GM18951 (cell line): Measurements from ENCODE around the gene CCDC71L.

Experiments
- POLR2A ChIP-seq: IDR thresholded peaks from 4 replicates; pipeline ENCODE4 v1.6.1; 2011; ENCODE audit warnings: mild to moderate bottlenecking; ENCODE audit not compliant: insufficient read length, insufficient read depth; ENCODE audit errors: extremely low read depth
- in situ Hi-C: fragments of 300-500 bp; cut with MboI; formaldehyde crosslinking; loops from one replicate; pipeline ENCODE4 v1.12.0; 2022; ENCODE audit warnings: low sequenced_read_pairs, mixed read lengths, inconsistent platforms; ENCODE audit not compliant: unreplicated experiment

CCDC71L gene

DNA sequence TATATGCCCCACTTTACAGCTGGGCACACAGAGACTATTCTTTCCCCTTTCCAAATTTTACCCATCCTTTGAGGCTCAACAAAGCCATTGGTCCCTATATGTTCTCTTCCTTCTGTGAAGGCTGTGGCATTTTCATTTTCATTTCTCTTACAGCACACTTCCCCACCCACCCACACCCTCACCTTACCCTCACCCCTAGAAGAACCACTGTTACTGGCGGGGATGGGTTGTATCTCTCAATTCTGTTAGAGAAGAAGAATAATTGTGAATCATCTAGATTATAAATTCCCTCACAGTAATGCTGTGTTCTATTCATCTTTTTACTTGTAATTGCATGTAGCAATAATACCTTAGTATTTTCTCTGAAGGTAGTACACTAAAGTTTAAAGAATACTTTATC, 10.2 kb upstream of the CCDC71L start:
- in situ Hi-C loops: no loop called here
- no peak for TF ChIP-seq POLR2A

DNA sequence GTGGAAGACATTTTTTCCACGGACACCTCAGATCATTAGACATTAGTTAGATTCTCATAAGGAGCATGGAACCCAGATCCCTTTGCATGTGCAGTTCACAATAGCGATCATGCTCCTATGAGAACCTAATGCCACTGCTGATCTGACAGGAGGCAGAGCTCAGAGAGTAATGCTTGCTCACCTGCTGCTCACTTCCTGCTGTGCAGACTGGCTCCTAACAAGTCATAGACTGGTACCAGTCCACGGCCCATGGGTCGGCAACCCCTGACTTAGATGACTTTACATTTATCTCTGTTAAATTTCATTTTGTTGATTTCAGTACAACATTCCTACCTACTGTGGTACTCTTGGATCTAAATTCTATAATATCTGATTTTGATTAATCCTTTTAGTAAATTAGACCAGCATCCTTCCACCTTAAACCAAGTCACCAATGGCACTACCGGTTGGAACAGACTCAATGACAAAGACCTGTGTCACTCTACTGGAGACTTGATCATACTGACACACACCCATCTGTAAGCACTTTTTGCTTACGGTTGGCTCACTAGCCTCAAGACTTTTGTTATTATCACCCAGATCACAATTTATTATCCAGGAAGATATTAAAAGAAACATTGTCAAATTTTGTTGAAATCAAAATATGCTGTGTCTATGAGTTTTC, 8.0 kb upstream of the CCDC71L start:
- in situ Hi-C loops: no loop called here
- TF ChIP-seq POLR2A: no peak

DNA sequence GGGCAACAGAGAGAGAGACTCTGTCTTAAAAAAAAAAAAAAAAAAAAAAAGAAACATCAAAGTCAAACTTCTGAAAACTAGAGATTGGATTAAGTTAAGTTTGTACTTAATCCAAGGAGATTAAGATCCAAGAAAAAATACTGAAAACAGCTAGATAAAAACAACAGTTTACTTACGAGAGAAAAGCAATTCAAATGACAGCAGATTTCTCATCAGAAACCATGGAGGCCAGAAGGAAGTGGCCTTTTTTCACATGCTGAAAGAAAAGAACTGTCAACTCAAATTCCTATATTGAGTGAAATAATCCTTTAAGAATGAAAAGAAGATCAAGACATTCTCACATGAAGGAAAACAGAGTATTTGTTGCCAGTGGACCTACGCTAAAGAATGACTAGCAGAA, 5.4 kb upstream of the CCDC71L start:
- TF ChIP-seq POLR2A: no peak
- in situ Hi-C loops: no loop called here

DNA sequence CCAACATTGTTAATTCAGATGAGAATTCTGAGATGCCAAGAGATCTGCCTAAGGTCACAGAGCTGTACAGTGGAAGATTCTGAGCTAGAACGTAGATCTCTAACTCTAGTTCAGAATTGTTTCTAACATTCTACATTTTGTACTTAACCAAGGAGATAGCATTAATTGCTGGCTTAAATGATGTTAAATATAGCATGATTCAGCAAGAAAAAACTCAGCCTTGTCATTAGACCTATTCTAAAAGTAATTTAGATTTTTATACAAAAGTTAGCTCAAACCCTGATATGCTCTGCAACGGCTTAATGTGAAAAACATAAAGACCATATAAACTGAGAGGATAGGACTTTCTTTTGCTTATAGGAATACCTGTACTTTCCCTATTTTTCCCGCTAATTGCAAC, 3.4 kb upstream of the CCDC71L start:
- no peak for TF ChIP-seq POLR2A
- in situ Hi-C loops: no loop called here

DNA sequence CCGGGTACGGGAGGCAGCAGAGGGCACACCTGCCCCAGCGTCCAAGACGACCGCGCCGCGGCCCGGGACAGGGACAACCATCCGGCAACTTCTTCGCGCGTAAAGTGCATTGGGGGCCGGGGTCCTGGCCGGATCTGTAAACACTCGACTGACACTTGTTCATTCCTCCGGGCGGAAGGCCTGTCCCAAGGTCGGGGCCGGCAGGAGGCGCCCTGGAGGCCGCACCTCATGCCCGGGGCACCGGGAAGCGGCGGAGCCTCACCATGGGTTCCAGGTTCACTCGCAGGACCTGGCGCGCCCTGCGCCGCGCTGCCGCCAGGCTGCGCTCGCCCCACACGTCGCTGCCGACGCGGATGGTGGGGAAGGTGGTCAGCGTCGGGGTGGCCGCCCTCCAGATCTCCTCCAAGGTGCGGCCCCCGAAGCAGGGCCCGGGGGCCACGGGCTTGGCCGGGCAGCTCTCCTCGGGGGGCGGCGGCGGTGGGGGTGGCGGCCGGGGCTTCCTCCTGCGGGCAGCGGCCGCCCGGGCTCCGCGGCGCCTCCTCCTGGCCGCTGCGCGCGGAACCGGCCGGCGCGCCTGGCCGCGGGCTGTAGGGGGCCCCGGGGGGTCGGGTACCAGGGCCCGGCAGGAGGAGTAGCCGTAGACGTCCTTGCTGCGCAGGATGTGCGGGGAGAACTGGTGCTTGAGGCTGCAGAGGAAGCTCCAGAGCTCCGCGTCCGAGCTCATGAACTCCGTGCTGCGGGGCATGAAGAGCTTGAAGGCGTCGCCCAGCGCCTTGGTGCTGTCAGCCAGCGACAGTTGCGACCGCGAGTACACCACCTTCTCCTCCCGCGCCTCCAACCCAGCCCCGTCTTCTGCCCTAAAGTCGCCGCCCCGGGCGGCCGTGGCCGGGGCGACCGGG, 746 bp downstream of the CCDC71L start:
- in situ Hi-C loops: no loop called here
- peak; percentile 52 for TF ChIP-seq POLR2A

DNA sequence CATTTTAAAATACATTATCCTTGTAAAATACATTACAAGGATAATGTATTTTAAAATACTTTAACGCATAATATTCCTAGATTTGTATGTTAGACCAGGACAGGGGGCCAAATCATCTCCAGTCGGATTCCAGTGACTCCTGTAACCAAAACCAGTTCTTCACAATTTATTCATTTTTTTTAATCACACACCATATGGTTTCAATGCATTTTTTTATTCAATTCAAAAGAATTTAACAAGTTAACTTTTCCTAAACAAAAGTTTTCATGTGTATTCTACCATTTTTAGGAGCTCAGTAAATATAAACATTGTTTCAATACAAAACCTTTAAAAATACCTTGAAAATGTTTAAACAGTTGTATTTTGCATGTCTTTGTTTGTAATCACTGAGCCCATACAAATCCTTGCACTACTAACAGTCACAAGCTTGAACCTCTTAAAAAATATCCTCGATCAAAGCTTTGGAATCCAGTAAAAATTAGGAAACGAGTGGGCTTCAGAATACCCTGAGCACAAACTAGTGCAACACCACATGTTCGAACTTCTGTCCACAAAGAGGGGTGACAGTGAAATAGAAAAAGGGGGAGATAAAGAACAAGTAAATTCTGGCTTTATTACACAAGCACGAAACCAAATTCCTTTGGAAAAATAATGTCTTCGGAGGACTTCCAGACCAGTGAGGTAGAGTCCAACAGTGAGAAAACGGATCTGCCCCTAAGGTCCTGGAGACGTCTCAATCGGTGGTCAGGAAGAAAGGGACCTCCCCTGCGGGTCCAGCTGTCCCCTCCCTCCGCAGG, 1.6 kb downstream of the CCDC71L start:
- in situ Hi-C loops: no loop called here

DNA sequence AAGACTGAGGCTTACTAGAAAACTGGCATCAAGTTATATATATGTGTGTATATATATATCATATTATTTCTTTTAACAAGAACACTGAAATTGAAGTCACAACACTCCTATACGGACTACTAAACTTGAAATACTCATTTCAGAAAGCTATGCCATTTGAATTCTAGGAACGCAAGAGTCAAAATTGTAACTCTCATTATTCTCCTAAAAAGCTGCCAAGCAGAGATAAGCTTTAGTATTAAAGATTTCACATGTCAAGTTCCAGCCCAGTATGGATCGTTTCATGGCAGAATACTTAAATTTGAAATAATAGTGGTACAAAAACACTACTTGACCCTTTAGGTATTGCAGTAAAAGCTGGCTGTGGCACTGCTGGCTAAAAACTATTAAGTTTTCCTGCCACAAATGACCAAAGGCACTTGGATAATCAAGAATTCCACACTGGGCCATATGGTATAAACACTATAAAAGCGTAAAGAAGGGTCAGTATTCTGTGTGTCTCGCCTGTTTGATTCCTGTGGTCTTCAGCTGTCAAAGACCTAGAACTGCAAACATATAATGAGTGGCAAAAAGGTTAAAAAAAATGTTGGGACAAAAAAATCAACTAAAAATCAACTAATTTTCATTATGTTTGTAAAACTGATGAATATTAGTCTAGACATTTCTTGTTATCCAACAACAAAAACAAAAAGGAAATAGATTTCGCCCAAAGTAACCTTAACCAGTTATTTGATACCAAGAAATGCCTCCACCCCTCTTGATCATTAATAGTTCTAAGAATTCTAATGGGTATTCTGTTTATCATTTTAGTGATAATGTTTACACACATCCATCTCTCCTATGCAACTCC, 2.4 kb downstream of the CCDC71L start:
- in situ Hi-C loops: no loop called here
- no peak for TF ChIP-seq POLR2A

More for the DNA sequence above, 1.6 kb downstream of the CCDC71L start:
- no peak for TF ChIP-seq POLR2A

DNA sequence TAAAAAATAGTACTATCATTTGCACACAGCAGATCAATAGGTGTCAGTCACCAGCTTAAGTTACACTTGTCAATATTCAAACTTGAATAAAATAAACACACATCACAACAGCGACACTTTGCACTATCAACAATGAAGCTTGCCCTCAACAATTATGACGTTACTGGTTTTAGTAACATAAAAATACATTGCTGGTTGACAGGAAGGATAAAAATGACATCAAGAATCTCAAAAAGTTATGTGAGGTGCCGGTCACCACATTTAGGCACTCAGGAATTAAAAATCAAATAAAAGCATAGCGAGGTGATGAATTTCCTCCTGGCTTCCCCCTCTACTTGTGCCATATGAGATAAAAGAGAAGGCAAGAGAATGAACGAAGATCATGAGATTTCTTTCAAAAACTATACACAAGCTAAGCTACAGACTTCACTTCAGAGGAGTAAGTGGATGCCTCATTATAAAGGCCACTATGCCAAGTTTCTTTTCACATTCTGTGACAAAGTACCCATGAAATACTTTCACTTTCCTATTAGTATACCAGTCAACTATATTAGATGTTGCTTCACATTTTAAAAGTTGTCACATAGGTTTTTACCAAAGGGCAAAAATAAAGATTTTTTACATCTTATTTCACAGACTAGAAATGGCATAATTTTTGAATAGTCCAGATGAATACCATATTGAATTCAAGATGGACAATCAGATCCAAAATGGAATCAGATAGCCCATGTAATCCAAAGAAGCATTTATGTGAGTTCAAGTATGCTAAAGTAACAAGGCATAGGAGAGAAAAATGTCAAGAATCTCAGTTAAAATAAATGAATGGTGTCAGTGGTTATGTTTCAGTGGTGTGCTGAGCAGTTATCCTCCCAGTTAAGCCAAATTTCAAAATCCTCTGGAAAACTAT, 3.6 kb downstream of the CCDC71L start:
- in situ Hi-C loops: no loop called here
- no peak for TF ChIP-seq POLR2A

DNA sequence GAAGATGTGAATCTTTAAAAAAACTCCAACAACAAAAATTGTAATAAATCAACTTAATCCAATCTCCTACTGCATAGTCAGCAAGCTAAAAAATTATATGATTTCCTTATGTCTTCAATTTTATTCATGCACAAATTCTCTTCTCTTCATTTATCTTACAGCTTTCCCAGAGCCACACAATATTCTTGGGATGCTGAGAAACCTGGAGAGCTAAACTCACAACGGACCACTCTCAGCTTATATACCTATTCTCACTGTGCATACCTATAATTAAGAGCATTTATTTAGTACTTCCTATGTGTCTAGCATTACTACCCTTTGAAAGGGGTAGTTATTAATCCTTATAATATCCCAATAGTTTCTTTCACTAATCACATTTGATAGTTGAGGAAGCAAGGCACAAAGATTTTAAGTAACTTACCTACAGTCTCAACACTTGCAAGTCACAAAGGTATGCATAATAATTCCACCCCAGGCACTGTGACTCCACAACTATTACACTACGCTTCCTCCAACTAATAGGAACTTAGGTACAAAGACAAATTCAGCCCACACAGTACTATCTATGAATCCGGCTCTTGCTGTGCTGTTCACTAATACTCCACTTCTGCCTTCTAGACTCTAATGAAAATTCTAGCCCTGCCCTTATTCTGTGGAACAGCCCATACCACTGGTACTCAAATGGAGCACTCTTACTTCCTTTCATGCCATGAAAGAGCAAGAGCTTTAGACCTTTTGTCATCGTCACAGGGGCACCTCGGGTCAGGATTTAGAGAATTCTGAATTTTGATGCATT, 5.1 kb downstream of the CCDC71L start:
- in situ Hi-C loops: no loop called here
- TF ChIP-seq POLR2A: no peak

DNA sequence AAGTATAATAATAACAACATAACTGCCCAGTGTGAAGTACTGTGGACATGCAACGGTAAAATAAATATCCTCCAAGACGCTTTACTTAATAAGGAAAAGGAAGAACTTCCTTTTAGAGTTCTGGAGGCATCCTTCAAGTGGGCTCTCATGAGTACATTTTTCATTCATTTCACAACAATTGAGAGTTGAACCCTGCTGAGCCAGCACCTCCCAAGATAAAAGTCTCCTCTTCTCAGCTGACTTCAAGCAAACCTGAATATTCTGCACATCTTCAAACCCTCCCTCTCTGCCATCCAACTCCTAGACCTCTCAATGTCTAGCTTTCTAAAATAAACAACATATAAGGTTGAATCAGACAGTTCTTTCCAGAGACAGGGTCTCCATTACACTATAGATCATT, 7.5 kb downstream of the CCDC71L start:
- TF ChIP-seq POLR2A: no peak
- in situ Hi-C loops: no loop called here

DNA sequence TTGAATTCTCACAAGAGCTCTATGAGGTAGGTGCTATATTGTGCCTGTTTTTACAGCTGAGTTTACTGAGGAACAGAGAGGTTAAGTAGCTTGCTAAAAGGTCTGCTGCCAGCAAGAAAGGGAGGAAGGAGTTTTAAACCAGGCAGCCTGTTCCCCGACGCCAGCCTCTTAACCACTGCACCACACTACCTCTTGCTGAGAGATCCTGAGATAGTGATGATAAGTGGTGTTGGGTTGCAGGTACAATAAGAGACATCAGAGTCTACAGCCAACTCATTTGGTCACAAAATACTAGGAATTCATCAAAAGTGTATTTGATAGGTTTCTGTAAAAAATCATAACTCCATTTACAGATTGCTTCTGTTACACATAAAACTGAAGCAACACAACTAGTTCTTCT, 8.0 kb downstream of the CCDC71L start:
- in situ Hi-C loops: no loop called here
- no peak for TF ChIP-seq POLR2A

DNA sequence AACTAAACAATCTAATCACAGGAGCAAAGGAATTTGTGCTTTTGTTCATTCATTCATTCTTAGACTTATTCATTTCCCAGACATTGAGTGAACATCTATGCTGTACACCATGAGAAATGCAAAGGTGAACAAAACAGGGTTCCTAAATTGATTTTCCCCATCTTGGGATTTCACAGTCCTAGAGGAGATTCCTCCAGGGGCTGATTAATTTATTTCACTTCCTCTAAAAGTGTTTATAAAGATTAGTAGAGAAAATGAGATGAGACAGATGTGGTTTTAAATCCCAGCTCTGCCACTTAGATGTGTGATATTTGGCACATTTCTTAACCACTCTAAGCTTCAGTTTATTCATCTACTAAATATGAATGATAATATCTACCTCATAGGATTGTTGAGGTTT, 8.9 kb downstream of the CCDC71L start:
- TF ChIP-seq POLR2A: no peak
- in situ Hi-C loops: no loop called here
